Esophagus squamous epithelium (tissue), 4 donors: ENCODE measurements around the gene C21orf58.

Experiments used
- POLR2A ChIP-seq, 4 donors: fragments of 450-650 bp; IDR thresholded peaks; one replicate each; pipeline ENCODE4 v1.6.1; 2017; ENCODE audit warnings: antibody characterized with exemption in 4 of 4, mild to moderate bottlenecking in 4 of 4, moderate library complexity in 3 of 4
- TF ChIP-seq, protein P1 (sequence below), 6 experiments: fragments of 450-650 bp in 4 of 6; fragments of 200-600 bp in 2 of 6; sonication (generic) in 2 of 6; IDR thresholded peaks; one replicate each; pipeline ENCODE4 v1.5.1; 2016 to 2019; ENCODE audit warnings: antibody characterized with exemption in 6 of 6, mild to moderate bottlenecking in 4 of 6, moderate library complexity in 4 of 6

DNA sequence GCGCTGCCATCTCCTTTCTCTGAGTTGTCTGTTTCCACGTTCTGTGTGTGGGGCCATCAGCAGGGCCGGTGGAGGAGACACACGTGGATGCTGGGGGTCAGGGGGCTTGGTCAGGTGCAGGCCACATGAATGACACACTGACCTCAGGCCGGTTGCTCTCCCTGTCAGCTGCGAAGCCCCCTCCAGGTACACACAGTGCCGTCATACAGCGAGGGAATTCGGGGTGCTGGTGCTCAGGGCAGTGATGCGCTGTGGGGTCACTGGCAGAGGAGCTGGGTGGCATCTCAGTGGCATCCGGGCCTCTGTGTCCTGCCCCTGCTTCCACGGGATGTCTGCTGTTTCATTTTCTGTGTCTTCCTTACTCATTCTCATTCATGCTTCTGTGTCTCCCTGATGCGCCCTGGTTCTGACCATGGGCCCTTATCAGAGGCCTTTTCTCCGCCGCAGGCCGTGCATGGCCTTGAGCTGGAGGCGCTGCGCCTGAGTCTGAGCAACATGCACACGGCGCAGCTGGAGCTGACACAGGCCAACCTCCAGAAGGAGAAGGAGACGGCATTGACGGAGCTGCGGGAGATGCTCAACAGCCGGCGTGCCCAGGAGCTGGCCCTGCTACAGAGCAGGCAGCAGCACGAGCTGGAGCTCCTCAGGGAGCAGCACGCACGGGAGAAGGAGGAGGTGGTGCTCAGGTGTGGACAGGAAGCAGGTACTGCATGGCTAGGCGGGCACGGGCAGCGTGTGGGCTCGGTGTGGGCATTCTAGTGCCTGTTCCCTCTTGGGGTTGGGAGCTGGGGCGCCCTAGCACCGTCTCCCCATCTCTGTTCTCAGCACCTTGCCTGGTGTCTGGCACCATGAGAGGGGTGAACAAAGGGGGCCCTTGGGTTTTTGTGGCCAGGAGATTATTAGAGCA, 22.9 kb upstream of the C21orf58 start:
- TF ChIP-seq, protein P1, sequence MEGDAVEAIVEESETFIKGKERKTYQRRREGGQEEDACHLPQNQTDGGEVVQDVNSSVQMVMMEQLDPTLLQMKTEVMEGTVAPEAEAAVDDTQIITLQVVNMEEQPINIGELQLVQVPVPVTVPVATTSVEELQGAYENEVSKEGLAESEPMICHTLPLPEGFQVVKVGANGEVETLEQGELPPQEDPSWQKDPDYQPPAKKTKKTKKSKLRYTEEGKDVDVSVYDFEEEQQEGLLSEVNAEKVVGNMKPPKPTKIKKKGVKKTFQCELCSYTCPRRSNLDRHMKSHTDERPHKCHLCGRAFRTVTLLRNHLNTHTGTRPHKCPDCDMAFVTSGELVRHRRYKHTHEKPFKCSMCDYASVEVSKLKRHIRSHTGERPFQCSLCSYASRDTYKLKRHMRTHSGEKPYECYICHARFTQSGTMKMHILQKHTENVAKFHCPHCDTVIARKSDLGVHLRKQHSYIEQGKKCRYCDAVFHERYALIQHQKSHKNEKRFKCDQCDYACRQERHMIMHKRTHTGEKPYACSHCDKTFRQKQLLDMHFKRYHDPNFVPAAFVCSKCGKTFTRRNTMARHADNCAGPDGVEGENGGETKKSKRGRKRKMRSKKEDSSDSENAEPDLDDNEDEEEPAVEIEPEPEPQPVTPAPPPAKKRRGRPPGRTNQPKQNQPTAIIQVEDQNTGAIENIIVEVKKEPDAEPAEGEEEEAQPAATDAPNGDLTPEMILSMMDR (IDR thresholded peaks at IDR 0.05) = no peak
- TF ChIP-seq POLR2A (IDR thresholded peaks at IDR 0.05) = no peak
